Gastrocnemius medialis (tissue), 4 donors: ENCODE measurements around the gene GBX1.

ENCODE experiments used
- POLR2A ChIP-seq, 2 donors: fragments of 450-650 bp; IDR thresholded peaks; one replicate each; pipeline ENCODE4 v1.6.1; 2017; ENCODE audit warnings: antibody characterized with exemption in 2 of 2, mild to moderate bottlenecking in 2 of 2, moderate library complexity in 2 of 2
- TF ChIP-seq, protein P1 (sequence below), 5 experiments: fragments of 450-650 bp in 3 of 5; fragments of 200-600 bp in 2 of 5; sonication (generic) in 2 of 5; IDR thresholded peaks in 4 of 5; conservative IDR thresholded peaks in 1 of 5; 1 replicate in 4 of 5; 2 replicates in 1 of 5; pipeline ENCODE4 v1.5.1; 2016 to 2019; ENCODE audit warnings: antibody characterized with exemption in 5 of 5, mild to moderate bottlenecking in 3 of 5, moderate library complexity in 3 of 5

DNA sequence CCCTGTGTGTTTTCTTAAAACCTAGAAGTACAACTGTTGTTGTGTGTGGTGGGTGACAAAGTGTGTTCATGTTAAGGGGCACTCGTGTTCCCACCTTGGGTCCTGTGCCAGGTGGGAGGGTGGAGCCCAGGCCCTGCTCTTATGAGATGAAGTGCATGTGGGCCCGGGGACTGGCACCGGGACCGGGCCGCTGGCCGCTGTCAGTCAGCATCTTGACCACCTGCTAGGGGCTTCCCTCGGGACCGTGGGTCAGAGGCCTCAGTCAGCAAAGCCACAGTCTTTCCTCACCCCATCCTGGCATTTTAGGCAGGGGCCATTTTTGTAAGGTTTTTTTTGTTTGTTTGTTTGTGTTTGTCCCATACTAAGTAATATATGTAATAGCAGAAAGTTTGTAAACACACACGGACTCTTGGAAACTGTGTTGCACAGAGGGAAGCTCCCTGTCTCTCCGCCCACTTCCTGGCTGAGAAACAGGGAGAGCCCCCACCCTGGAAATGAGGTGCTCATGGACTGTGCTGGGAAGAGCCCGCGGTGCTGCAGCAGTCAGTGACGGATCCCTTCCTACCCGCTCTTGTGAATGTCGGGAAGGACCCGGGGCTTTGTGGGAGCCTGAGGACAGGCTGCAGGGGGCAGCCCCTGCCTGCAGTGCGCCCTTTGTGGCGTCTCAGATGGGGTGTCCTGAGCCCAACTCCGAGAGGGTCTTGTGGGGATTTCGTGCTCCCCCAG is 67.8 kb downstream of the GBX1 start:
- TF ChIP-seq, protein P1, sequence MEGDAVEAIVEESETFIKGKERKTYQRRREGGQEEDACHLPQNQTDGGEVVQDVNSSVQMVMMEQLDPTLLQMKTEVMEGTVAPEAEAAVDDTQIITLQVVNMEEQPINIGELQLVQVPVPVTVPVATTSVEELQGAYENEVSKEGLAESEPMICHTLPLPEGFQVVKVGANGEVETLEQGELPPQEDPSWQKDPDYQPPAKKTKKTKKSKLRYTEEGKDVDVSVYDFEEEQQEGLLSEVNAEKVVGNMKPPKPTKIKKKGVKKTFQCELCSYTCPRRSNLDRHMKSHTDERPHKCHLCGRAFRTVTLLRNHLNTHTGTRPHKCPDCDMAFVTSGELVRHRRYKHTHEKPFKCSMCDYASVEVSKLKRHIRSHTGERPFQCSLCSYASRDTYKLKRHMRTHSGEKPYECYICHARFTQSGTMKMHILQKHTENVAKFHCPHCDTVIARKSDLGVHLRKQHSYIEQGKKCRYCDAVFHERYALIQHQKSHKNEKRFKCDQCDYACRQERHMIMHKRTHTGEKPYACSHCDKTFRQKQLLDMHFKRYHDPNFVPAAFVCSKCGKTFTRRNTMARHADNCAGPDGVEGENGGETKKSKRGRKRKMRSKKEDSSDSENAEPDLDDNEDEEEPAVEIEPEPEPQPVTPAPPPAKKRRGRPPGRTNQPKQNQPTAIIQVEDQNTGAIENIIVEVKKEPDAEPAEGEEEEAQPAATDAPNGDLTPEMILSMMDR (IDR thresholded peaks at IDR 0.05 in 4 of 5, conservative IDR thresholded peaks at IDR 0.05 in 1 of 5), result no peak
- TF ChIP-seq POLR2A (IDR thresholded peaks at IDR 0.05), result no peak
